ENCODE measurements around the gene SMCO3. TPM values are rescaled to one million over a fixed set of nuclear protein-coding genes. Genes with fewer than 3 reads are reported as not detected.

SMCO3 gene
- total RNA-seq, 1 donor from 2014 or later, result 0.14 TPM

DNA sequence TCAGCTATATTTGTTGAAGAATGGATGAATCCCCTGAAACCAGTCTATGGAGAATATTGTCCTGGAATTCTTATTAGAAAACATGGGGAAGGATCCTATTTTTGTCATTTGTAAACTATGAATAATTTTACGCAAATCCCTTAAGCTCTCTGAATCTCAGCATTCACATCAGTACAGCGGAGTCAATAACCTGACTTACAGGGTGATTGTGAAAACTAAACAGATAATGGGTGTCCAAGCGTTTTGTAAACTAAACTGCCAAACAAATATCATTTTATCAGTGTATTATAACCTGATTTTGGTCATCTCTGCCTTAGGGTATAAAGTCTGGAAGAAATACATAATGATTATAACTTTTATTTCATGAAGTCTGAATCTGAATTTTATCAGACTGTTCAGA, 19.4 kb upstream of the SMCO3 start:
- Histone ChIP-seq H3K4me3 (no peak overlapping the region), H3K4me1 (peaks cover 26% of the 10 kb centered on the region), H3K36me3 (no peaks in the 10 kb centered on the region), H3K27ac (replicated peaks) (no peak overlapping the region), H3K27me3 (ENCODE audit: low read depth) (no peaks in the 10 kb centered on the region), H3K9me3 (replicated peaks) (no peaks in the 10 kb centered on the region)
- intact Hi-C loops (cut with micrococcal nuclease), result no loop called here
- DNase-seq, result no peak
- TF ChIP-seq, protein P1, sequence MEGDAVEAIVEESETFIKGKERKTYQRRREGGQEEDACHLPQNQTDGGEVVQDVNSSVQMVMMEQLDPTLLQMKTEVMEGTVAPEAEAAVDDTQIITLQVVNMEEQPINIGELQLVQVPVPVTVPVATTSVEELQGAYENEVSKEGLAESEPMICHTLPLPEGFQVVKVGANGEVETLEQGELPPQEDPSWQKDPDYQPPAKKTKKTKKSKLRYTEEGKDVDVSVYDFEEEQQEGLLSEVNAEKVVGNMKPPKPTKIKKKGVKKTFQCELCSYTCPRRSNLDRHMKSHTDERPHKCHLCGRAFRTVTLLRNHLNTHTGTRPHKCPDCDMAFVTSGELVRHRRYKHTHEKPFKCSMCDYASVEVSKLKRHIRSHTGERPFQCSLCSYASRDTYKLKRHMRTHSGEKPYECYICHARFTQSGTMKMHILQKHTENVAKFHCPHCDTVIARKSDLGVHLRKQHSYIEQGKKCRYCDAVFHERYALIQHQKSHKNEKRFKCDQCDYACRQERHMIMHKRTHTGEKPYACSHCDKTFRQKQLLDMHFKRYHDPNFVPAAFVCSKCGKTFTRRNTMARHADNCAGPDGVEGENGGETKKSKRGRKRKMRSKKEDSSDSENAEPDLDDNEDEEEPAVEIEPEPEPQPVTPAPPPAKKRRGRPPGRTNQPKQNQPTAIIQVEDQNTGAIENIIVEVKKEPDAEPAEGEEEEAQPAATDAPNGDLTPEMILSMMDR (IDR thresholded peaks at IDR 0.05; ENCODE audit: borderline replicate concordance), result no peak

DNA sequence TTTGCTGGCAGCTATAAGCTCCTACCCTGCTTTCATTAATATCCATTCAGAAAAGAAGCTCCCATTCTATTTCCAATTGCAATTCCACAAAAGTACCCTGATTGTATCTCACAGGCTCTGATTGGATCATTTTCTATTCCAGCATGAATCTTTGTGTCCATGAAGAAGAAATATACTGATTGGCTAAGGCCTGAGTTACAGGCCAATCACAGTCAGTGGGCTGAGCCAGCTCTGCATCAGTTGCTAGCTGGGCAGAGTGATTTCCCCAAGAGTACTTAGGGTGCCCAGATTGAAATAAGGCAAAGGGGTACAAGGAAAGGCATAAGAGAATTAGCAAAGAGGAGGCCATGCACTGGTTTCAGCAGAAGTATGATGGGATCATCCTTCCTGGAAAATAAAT, 14.9 kb upstream of the SMCO3 start:
- DNase-seq, result no peak
- H3K4me1 ChIP-seq, result peaks cover 21% of the 10 kb centered on the region
- intact Hi-C loops (cut with micrococcal nuclease), result no loop called here

DNA sequence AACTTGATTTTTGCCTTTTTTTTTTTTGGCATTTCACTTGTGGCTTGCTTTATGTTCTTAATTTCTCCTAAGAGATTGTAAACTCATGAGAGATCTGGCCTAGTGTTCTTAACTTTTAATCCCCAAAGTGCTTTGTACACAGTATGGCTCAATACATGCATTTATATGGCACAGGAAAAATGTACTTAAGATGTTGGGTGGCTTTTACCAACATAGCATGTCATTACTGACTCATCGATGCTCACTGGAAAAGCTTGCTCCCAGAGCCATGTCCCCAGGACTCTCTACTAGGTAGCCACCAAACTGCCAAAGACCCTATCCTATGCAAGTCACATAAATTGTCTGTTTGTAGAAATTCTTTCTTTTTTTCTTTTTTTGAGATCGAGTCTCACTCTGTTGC, 13.1 kb upstream of the SMCO3 start:
- no peaks in the 10 kb centered on the region for H3K9me3 ChIP-seq (replicated peaks)
- intact Hi-C loops (cut with micrococcal nuclease), result no loop called here
- peaks cover 15% of the 10 kb centered on the region for H3K4me1 ChIP-seq
- no peaks in the 10 kb centered on the region for H3K27me3 ChIP-seq (ENCODE audit: low read depth)
- no peak for DNase-seq
- peak overlapping the region; percentile 60 for H3K27ac ChIP-seq (replicated peaks)
- no peak overlapping the region for H3K4me3 ChIP-seq
- H3K36me3 ChIP-seq, result no peaks in the 10 kb centered on the region
- TF ChIP-seq, protein P1 (IDR thresholded peaks at IDR 0.05; ENCODE audit: borderline replicate concordance), result no peak

More for the DNA sequence above, 14.9 kb upstream of the SMCO3 start:
- Histone ChIP-seq H3K36me3 (no peaks in the 10 kb centered on the region), H3K4me3 (no peak overlapping the region), H3K27me3 (ENCODE audit: low read depth) (no peaks in the 10 kb centered on the region), H3K9me3 (replicated peaks) (no peaks in the 10 kb centered on the region), H3K27ac (replicated peaks) (no peak overlapping the region)
- TF ChIP-seq, protein P1 (IDR thresholded peaks at IDR 0.05; ENCODE audit: borderline replicate concordance), result no peak

DNA sequence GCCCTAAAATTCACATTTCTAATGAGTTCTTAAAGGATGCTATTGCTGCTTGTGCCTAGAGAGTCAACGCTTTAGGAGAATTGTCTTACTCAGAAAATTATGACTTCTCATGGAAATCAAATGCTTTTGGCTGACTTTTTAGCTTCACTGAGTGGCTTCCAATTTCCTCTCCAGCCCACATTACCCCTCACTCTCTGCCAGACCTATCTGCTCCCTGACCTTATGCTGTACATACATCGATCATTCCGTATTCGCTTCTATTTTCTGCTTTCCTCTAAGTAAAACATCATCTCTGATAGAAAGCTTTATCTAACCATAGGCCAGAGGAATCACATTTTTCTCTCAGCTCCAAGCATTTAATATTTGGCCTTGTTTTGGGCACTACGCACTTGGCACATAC, 12.5 kb upstream of the SMCO3 start:
- intact Hi-C loops (cut with micrococcal nuclease), result no loop called here
- no peak overlapping the region for H3K4me3 ChIP-seq
- TF ChIP-seq, protein P1 (IDR thresholded peaks at IDR 0.05; ENCODE audit: borderline replicate concordance), result no peak
- no peak for DNase-seq
- no peaks in the 10 kb centered on the region for H3K27me3 ChIP-seq (ENCODE audit: low read depth)
- H3K27ac ChIP-seq (replicated peaks), result peak overlapping the region; percentile 60
- H3K9me3 ChIP-seq (replicated peaks), result no peaks in the 10 kb centered on the region
- peaks cover 15% of the 10 kb centered on the region for H3K4me1 ChIP-seq
- no peaks in the 10 kb centered on the region for H3K36me3 ChIP-seq

DNA sequence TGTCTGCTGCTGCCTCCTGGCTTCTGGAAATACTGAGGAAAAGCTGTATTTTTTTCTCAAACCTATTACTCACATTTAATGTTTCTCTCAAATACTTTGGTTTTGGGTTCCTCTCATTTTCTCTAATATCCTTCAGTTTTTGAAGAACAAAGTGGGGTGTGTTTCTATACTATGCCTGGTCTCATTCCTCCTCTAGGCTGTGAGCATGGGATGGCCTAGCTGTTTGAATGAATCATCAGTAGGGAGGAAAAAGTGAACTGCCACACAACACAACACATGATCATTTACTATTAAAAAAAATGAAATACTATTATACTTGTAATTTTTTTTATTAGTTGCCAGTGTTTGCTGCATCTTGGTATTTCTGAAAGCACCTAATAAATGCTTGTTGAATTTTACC, 11.3 kb upstream of the SMCO3 start:
- Histone ChIP-seq H3K36me3 (no peaks in the 10 kb centered on the region), H3K9me3 (replicated peaks) (no peaks in the 10 kb centered on the region), H3K27me3 (ENCODE audit: low read depth) (no peaks in the 10 kb centered on the region), H3K4me3 (no peak overlapping the region), H3K27ac (replicated peaks) (no peak overlapping the region), H3K4me1 (peaks cover 15% of the 10 kb centered on the region)
- no peak for DNase-seq
- intact Hi-C loops (cut with micrococcal nuclease), result no loop called here
- TF ChIP-seq, protein P1 (IDR thresholded peaks at IDR 0.05; ENCODE audit: borderline replicate concordance), result no peak
